Prostate gland (tissue), 2 donors: ENCODE results near the gene RAB36. TPM values are rescaled to one million over a fixed set of nuclear protein-coding genes. Genes with fewer than 3 reads are reported as not detected.

ENCODE experiments used
- DNase-seq: peaks from one replicate; pipeline ENCODE4 v3.0.0-alpha.2; 2019; ENCODE audit warnings: low spot score
- H3K27ac ChIP-seq, 2 donors: fragments of 200-600 bp; sonication (generic); 2 replicates each; pipeline ENCODE4 v1.5.1; 2017 to 2019
- H3K27me3 ChIP-seq: fragments of 200-600 bp; sonication (generic); replicated peaks from 2 replicates; pipeline ENCODE4 v1.5.1; 2019; ENCODE audit not compliant: insufficient read depth
- H3K36me3 ChIP-seq, 2 donors: fragments of 200-600 bp; sonication (generic); 1 replicate in 1 of 2; 2 replicates in 1 of 2; pipeline versions ENCODE4 v1.5.1 to v1.8.1; 2017 to 2019
- H3K4me1 ChIP-seq: fragments of 200-600 bp; sonication (generic); replicated peaks from 2 replicates; pipeline ENCODE4 v1.5.1; 2019
- H3K4me3 ChIP-seq, 2 donors: fragments of 200-600 bp; sonication (generic); 2 replicates each; pipeline ENCODE4 v1.5.1; 2017 to 2019
- H3K9me3 ChIP-seq: fragments of 200-600 bp; sonication (generic); 2 replicates; pipeline ENCODE4 v1.5.1; 2017
- CTCF ChIP-seq, 4 experiments: fragments of 200-600 bp in 2 of 4; fragments of 450-650 bp in 2 of 4; sonication (generic) in 2 of 4; IDR thresholded peaks; 1 replicate in 3 of 4; 2 replicates in 1 of 4; pipeline ENCODE4 v1.5.1; 2016 to 2019; ENCODE audit warnings: antibody characterized with exemption in 4 of 4, mild to moderate bottlenecking in 2 of 4, moderate library complexity in 2 of 4
- POLR2A ChIP-seq: fragments of 450-650 bp; IDR thresholded peaks from one replicate; pipeline ENCODE4 v1.6.1; 2016; ENCODE audit warnings: antibody characterized with exemption, mild to moderate bottlenecking
- POLR2AphosphoS5 ChIP-seq: sonication (generic); formaldehyde crosslinking; IDR thresholded peaks from one replicate; pipeline ENCODE4 v1.6.1; 2017; ENCODE audit warnings: antibody characterized with exemption
- WGBS: methylation state at CpG from one replicate; pipeline ENCODE4 v1.1.5; 2018; 5-methylcytosine and 5-hydroxymethylcytosine counted together
- intact Hi-C: fragments of 100-400 bp; cut with DNase I; formaldehyde crosslinking; loops from one replicate; pipeline ENCODE4 v1.14.2; 2022
- total RNA-seq, 2 donors: library from RNA; depleted of rRNA; stranded (reverse); fragments of >200 nt; gene quantifications; one replicate each; pipeline ENCODE4 v1.1.0, GENCODE V29; 2016

RAB36 gene
- total RNA-seq, 2 donors from 2014 or later: 4.1 to 12.7 TPM

- Histone ChIP-seq H3K4me1 (no peaks in the 10 kb centered on the region), H3K27me3 (no peaks in the 10 kb centered on the region), H3K27ac (no peak overlapping the region), H3K9me3 (no peaks in the 10 kb centered on the region), H3K36me3 (no peaks in the 10 kb centered on the region), H3K4me3 (no peak overlapping the region)
- DNase-seq: no peak
- WGBS: 77% methylated on average over 7 of the region's 7 CpGs
- TF ChIP-seq CTCF (IDR thresholded peaks at IDR 0.05): no peak
- TF ChIP-seq POLR2A: no peak
- no peak for TF ChIP-seq POLR2AphosphoS5
- intact Hi-C loops: no loop called here
These were observed 8.7 kb downstream of the RAB36 start for GRCh38 chr22:23153994-23154393.

- intact Hi-C loops: no loop called here
- DNase-seq: no peak
- Histone ChIP-seq H3K27ac (no peak overlapping the region), H3K27me3 (no peaks in the 10 kb centered on the region), H3K4me3 (no peak overlapping the region), H3K36me3 (no peaks in the 10 kb centered on the region), H3K9me3 (no peaks in the 10 kb centered on the region), H3K4me1 (no peaks in the 10 kb centered on the region)
- 93% methylated on average over 5 of the region's 5 CpGs for WGBS
- TF ChIP-seq POLR2A (no peak), POLR2AphosphoS5 (no peak), CTCF (IDR thresholded peaks at IDR 0.05) (no peak)
These were observed 9.2 kb downstream of the RAB36 start for GRCh38 chr22:23154461-23154860.

GRCh38 chr22:23155143-23155542, 9.9 kb downstream of the RAB36 start:
- no peaks in the 10 kb centered on the region for H3K27me3 ChIP-seq
- no peak overlapping the region for H3K27ac ChIP-seq
- DNase-seq: no peak
- intact Hi-C loops: no loop called here
- H3K4me3 ChIP-seq: no peak overlapping the region
- no peaks in the 10 kb centered on the region for H3K9me3 ChIP-seq
- H3K4me1 ChIP-seq: no peaks in the 10 kb centered on the region
- no peaks in the 10 kb centered on the region for H3K36me3 ChIP-seq
- TF ChIP-seq CTCF (IDR thresholded peaks at IDR 0.05): no peak
- 96% methylated on average over 3 of the region's 3 CpGs for WGBS

- no peak overlapping the region for H3K4me3 ChIP-seq
- intact Hi-C loops: no loop called here
- H3K27ac ChIP-seq: no peak overlapping the region
- no peaks in the 10 kb centered on the region for H3K4me1 ChIP-seq
- WGBS: 90% methylated on average over 9 of the region's 9 CpGs
- no peaks in the 10 kb centered on the region for H3K36me3 ChIP-seq
- DNase-seq: no peak
- TF ChIP-seq CTCF (IDR thresholded peaks at IDR 0.05) (no peak), POLR2A (no peak), POLR2AphosphoS5 (no peak)
- no peaks in the 10 kb centered on the region for H3K27me3 ChIP-seq
- no peaks in the 10 kb centered on the region for H3K9me3 ChIP-seq
These were observed 10.6 kb downstream of the RAB36 start for GRCh38 chr22:23155831-23156230.

- Histone ChIP-seq H3K4me1 (no peaks in the 10 kb centered on the region), H3K4me3 (no peak overlapping the region), H3K36me3 (no peaks in the 10 kb centered on the region), H3K27ac (no peak overlapping the region), H3K27me3 (no peaks in the 10 kb centered on the region), H3K9me3 (no peaks in the 10 kb centered on the region)
- no peak for TF ChIP-seq POLR2A
- TF ChIP-seq CTCF (IDR thresholded peaks at IDR 0.05): no peak
- TF ChIP-seq POLR2AphosphoS5: no peak
- 65% methylated on average over 8 of the region's 8 CpGs for WGBS
- DNase-seq: no peak
- intact Hi-C loops: no loop called here
These were observed 11.0 kb downstream of the RAB36 start for GRCh38 chr22:23156286-23156685.
